Body of pancreas (tissue), 4 donors: ENCODE measurements around the gene VPS26A. TPM values are rescaled to one million over a fixed set of nuclear protein-coding genes. Genes with fewer than 3 reads are reported as not detected.
"Not testable (repeated sequence)": the region's sequence is repeated elsewhere in the genome, so short reads cannot be mapped to it uniquely, and the experiment has no call there.

Experiments
- ATAC-seq: fragments of 150-250 bp; one replicate; pipeline ENCODE4 v1.9.1; 2016
- DNase-seq, 4 donors: peaks; one replicate each; pipeline ENCODE4 v3.0.0-alpha.2; 2019
- H3K27ac ChIP-seq, 4 donors: fragments of 200-600 bp; sonication (generic); 1 replicate in 3 of 4; 2 replicates in 1 of 4; pipeline versions ENCODE4 v1.5.1 to v1.6.1; 2016 to 2019; ENCODE audit warnings: mild to moderate bottlenecking in 1 of 4, mixed read lengths in 1 of 4, moderate library complexity in 1 of 4
- H3K27me3 ChIP-seq, 2 donors: fragments of 200-600 bp; sonication (generic); one replicate each; pipeline ENCODE4 v1.6.0; 2016; ENCODE audit warnings: mild to moderate bottlenecking in 1 of 2
- H3K36me3 ChIP-seq, 2 donors: fragments of 200-600 bp; sonication (generic); replicated peaks in 1 of 2; 2 replicates each; pipeline ENCODE4 v1.5.1; 2016; ENCODE audit warnings: low read depth in 2 of 2; ENCODE audit not compliant: insufficient read depth in 1 of 2
- H3K4me1 ChIP-seq: fragments of 200-600 bp; sonication (generic); one replicate; pipeline ENCODE4 v1.6.0; 2016
- H3K4me3 ChIP-seq, 2 donors: fragments of 200-600 bp; sonication (generic); 1 replicate in 1 of 2; 2 replicates in 1 of 2; pipeline ENCODE4 v1.5.1; 2016 to 2019
- H3K9me3 ChIP-seq, 3 donors: fragments of 200-600 bp; sonication (generic); 1 replicate in 2 of 3; 2 replicates in 1 of 3; pipeline ENCODE4 v1.5.1; 2016
- CTCF ChIP-seq, 7 experiments: fragments of 450-650 bp in 4 of 7; fragments of 200-600 bp in 3 of 7; sonication (generic) in 3 of 7; IDR thresholded peaks; one replicate each; pipeline ENCODE4 v1.5.1; 2016 to 2019; ENCODE audit warnings: antibody characterized with exemption in 7 of 7
- POLR2A ChIP-seq, 3 donors: fragments of 450-650 bp; IDR thresholded peaks; one replicate each; pipeline ENCODE4 v1.6.1; 2016; ENCODE audit warnings: antibody characterized with exemption in 3 of 3, mild to moderate bottlenecking in 2 of 3
- WGBS, 2 donors: methylation state at CpG; one replicate each; pipeline ENCODE4 v1.1.5; 2017; 5-methylcytosine and 5-hydroxymethylcytosine counted together
- intact Hi-C: fragments of 100-400 bp; cut with DNase I; formaldehyde crosslinking; loops from one replicate; pipeline ENCODE4 v1.15.1; 2023
- total RNA-seq, 2 donors: library from RNA; depleted of rRNA; stranded (reverse); fragments of >200 nt; gene quantifications; one replicate each; pipeline ENCODE4 v1.1.0, GENCODE V29; 2016

The VPS26A gene
- total RNA-seq, 2 donors from 2014 or later = 12.2 to 17.1 TPM

DNA sequence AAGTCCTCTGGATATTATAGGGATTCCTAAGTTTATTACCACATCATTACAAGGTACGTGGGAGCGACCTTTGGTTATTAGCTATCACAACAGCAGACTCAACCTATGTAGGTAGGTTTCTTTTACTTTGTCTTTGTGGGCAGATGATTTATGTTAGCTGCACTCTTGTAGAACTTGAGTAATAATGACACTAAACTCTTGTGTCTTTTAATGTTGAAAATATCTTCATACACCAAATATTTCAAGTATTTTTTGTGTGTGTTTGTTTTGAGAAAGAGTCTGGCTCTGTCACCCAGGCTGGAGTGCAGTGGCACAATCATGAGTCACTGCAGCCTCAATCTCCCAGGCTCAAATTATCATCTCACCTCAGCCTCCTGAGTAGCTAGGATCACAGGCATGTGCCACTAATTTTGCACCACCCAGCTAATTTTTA is 36.8 kb downstream of the VPS26A start:
- no peaks in the 10 kb centered on the region for H3K27me3 ChIP-seq
- H3K9me3 ChIP-seq = no peaks in the 10 kb centered on the region
- H3K36me3 ChIP-seq = peaks cover 0 to 15% of the 10 kb centered on the region in 2 donors
- intact Hi-C loops = no loop called here
- 96 to 97% methylated on average over 2 of the region's 2 CpGs for WGBS, 2 donors
- ATAC-seq = no peak
- no peak overlapping the region for H3K4me3 ChIP-seq
- TF ChIP-seq CTCF (IDR thresholded peaks at IDR 0.05) = no peak
- no peak for TF ChIP-seq POLR2A (IDR thresholded peaks at IDR 0.05)
- no peaks in the 10 kb centered on the region for H3K4me1 ChIP-seq
- H3K27ac ChIP-seq = no peak overlapping the region
- no peak for DNase-seq

DNA sequence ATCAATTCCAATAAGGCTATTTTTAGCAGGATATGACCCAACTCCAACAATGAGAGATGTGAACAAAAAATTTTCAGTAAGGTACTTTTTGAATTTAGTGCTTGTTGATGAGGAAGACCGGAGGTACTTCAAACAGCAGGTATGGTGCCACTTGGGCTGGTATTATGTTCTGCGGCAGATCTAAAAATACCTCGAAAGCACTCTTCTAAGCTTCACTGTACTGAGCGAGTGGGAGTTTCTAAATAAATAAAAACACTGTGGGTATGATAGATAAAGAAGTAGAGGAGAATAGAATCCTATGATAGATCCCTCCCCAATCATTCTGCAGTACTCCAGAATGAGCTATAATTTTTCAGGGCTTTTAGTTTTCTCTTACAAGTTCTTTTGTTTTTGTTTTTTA is 44.5 kb downstream of the VPS26A start:
- Histone ChIP-seq H3K36me3 (peaks cover 0 to 5% of the 10 kb centered on the region in 2 donors), H3K4me1 (no peaks in the 10 kb centered on the region), H3K27ac (no peak overlapping the region), H3K4me3 (no peak overlapping the region), H3K27me3 (no peaks in the 10 kb centered on the region), H3K9me3 (no peaks in the 10 kb centered on the region)
- TF ChIP-seq CTCF (IDR thresholded peaks at IDR 0.05) (no peak), POLR2A (IDR thresholded peaks at IDR 0.05) (no peak)
- 92 to 94% methylated on average over 4 of the region's 4 CpGs for WGBS, 2 donors
- intact Hi-C loops = no loop called here
- ATAC-seq (no peak), DNase-seq (no peak)

GRCh38 chr10:69172241-69172982 is 48.4 kb downstream of the VPS26A start:
- intact Hi-C loops = no loop called here
- ATAC-seq = no peak
- 80 to 85% methylated on average over 3 of the region's 3 CpGs for WGBS, 2 donors

GRCh38 chr10:69175326-69175725 is 51.3 kb downstream of the VPS26A start:
- ATAC-seq, H3K27ac ChIP-seq, H3K9me3 ChIP-seq, H3K4me1 ChIP-seq, H3K4me3 ChIP-seq, intact Hi-C loops, H3K36me3 ChIP-seq, H3K27me3 ChIP-seq, DNase-seq: not testable (repeated sequence)
- WGBS, 2 donors = 87 to 90% methylated on average over 4 of the region's 4 CpGs

More at GRCh38 chr10:69172241-69172982, 48.4 kb downstream of the VPS26A start:
- H3K4me1 ChIP-seq = no peaks in the 10 kb centered on the region
- H3K36me3 ChIP-seq = peaks cover 0 to 5% of the 10 kb centered on the region in 2 donors
- H3K9me3 ChIP-seq = no peaks in the 10 kb centered on the region
- H3K27ac ChIP-seq = no peak overlapping the region
- no peak for TF ChIP-seq POLR2A (IDR thresholded peaks at IDR 0.05)
- TF ChIP-seq CTCF (IDR thresholded peaks at IDR 0.05) = no peak
- no peaks in the 10 kb centered on the region for H3K27me3 ChIP-seq
- DNase-seq = no peak
- no peak overlapping the region for H3K4me3 ChIP-seq

DNA sequence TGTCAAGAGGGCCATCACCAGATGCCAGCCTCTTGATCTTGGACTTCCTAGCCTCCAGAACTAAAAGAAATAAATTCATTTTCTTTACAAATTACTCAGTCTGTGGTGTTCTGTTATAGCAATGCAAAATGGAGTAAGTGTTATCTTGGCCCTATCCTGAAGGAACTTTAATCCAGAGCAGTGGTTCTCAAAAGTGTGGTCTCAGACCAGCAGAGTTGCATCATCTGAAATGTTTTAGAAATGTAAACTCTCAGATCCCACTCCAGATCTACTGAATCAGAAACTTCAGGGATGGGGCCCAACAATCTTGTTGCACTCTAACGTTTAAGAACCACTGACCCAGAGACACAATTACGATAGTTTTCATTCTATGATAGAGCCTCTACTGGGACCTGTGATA is 52.8 kb downstream of the VPS26A start:
- Histone ChIP-seq H3K9me3 (no peaks in the 10 kb centered on the region), H3K27ac (no peak overlapping the region), H3K4me3 (no peak overlapping the region), H3K36me3 (peaks cover 0 to 1% of the 10 kb centered on the region in 2 donors), H3K27me3 (no peaks in the 10 kb centered on the region), H3K4me1 (peaks cover 17% of the 10 kb centered on the region)
- intact Hi-C loops = no loop called here
- no peak for ATAC-seq
- no peak for TF ChIP-seq CTCF (IDR thresholded peaks at IDR 0.05)
- WGBS, 2 donors = 55 to 74% methylated on average over 2 of the region's 2 CpGs
- DNase-seq = no peak
